ENCODE data around the gene DOC2A.

DNA sequence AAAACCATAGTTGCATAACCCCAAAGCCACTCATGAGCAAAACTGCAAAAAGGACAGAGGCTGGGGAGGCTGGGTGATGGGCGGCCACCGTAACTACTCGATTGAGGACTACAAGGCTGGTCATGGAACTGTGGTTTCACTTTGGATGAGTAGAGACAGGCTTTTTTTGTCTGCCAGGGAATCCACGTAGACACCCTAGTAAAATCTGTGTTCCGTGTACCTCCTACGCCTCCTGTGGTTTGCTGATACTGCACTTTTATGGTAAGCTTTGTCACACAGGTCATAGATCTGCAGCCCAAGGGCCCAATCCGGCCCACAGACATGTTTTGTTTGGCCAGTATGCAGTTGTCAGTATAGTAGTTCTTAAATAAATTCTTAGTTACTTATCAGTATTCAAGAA, 22.4 kb upstream of the DOC2A start:
- no peak for TF ChIP-seq CTCF (IDR thresholded peaks at IDR 0.05; ENCODE audit: low read length)
- TF ChIP-seq EZH2 (IDR thresholded peaks at IDR 0.05; ENCODE audit: borderline replicate concordance, low read length) = no peak
